Fibroblast of the conjunctiva (primary cell): Measurements from ENCODE around the gene WIPF3.

Experiments used
- DNase-seq: peaks from one replicate; pipeline ENCODE4 v3.0.0-alpha.2; 2010; ENCODE audit warnings: low read depth

Gene WIPF3

DNA sequence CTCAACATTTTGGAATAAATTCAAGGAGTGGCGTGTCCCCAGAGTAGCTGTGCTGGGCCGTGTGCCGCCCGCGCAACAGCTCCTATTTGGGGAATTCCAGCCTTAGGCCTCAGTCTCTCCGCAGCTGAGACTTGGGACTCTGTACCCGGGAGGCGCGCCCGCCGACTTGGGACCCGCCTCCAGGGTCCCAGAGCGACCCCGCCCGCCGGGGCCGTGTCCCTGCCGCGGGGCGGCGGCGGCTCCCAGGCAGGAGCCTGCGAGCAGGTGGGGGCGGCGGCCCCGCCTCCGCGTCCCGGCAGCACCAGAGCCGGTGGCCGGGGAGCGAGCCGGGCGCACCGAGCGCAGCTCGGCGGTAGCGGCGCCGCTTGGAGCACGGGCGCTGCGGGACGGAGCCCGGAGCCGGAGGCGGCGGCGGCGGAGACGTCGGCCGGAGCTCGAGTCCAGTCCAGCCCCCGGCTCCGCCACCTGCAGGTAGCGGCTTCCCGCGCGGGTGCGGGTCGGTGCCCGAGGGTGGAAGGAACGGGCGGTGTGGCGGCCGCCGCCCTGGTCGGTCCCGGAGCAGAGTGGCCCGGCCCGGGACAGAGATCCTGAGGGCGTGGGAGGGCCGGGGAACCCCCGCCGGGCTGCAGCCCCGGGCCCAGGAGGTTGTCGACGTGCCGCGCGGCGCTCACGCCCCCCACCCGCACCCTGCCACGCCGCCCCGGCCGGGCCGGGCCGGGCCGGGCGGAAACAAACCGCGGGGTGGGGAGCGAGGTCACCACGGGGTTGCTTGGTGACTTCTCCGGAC lies at the start of gene WIPF3:
TSS of gene WIPF3 (plus strand) at position 301 of the 787 bp plus-strand sequence. CDS start 28,217 bp downstream, outside the sequence.
- no peak for DNase-seq

GRCh38 chr7:29763266-29763665 lies 43.0 kb upstream of the WIPF3 start:
- DNase-seq, result no peak

DNA sequence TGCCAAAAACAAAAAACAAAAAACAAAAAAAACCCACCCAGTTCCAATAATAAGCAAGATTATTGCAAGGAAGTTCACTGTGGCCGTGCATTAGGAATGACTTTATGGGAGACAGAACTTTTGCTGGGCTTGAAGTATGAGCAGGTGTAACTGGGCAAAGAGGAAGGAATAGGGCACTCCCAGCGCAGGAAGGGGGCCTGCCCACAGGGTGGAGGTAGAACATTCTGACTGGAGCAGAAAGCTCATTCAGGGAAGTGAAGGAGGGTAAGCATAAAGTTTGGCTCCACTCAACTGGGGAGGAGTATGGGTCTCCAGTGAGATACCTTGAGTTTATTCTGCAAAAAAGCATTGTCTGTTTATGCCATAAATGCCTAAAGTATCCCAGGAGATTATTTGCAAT lies 42.1 kb upstream of the WIPF3 start:
- no peak for DNase-seq

GRCh38 chr7:29765490-29765889 lies 40.8 kb upstream of the WIPF3 start:
- DNase-seq, result no peak

- no peak for DNase-seq
Measured at GRCh38 chr7:29770371-29770770, 35.9 kb upstream of the WIPF3 start.

DNA sequence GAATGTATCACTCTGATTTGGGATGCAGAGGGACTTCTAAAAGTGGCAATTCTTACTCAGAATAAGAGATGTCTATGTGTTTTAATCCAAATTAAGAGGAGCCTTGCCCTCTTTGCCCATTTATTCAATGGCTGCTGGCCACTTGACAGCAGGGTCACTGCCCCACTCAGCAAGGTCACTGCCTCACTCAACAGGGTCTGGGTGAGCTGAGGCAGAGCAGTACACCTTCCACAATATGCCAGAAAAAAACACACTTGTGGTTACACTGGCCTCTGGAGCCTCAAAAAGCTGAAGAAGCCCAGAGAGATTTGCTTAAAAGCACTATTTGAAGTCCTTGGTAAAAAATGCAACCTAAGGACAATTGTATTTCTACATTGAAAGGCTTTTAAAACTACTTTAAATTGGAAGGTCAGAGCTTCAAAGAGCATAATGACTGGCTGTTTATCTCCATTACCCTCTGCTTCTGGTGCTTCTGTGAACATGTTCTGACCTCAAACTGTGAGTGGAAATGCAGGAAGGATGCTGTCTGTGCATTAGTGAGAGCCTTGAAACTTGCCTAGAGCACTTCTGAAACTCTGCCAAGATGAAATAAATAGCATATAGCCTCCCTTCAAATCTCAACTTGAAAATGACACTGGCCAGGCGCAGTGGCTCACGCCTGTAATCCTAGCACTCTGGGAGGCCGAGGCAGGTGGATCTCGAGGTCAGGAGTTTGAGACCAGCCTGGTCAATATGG lies 35.1 kb upstream of the WIPF3 start:
- no peak for DNase-seq

- no peak for DNase-seq
Measured at GRCh38 chr7:29779017-29779416, 27.3 kb upstream of the WIPF3 start.

- no peak for DNase-seq
Measured at GRCh38 chr7:29780346-29780745, 26.0 kb upstream of the WIPF3 start.

- no peak for DNase-seq
Measured at GRCh38 chr7:29783671-29784070, 22.6 kb upstream of the WIPF3 start.

- DNase-seq, result no peak
Measured at GRCh38 chr7:29793507-29793906, 12.8 kb upstream of the WIPF3 start.

- DNase-seq, result no peak
Measured at GRCh38 chr7:29794959-29795629, 11.2 kb upstream of the WIPF3 start.

DNA sequence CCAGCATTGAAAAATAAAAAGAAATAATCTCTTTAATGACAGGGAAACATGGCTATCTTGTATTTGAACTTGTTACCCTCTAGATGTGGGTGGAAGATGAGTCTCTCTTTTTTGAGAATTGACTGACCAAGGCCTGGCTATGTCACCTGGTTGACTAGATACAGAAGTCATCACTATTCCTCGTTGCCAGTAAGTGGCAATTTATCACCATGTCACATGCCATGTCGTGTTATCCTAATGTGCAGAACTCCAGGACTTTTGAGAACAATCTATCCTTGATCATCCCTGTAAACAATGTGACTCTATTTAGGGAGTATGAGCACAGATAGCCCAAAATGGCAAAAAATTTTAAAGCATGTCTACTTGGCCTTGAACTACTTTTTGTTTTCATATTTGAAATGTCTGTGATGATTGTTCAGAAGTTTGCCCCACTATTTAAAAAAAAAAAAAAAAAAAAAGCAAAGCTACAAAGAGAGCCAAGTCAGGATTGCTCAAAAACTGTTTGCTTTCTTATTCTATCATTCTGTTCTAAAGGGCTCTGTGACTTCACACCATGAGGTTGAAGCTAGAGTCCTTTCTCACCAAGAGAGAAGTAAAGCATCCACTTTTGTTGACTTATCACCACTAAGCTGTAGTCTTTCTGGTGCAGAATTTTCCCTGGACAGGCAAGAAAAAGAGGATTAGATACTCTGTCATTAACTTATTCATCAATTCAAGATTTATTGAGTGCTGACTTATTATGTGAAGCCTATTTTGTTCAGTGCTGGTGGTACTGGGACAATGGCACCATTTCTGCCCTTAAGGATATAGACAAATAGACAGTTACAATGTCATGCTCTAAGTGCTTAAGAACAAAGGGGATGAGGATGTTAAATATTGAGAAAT lies 10.4 kb upstream of the WIPF3 start:
- DNase-seq, result no peak

DNA sequence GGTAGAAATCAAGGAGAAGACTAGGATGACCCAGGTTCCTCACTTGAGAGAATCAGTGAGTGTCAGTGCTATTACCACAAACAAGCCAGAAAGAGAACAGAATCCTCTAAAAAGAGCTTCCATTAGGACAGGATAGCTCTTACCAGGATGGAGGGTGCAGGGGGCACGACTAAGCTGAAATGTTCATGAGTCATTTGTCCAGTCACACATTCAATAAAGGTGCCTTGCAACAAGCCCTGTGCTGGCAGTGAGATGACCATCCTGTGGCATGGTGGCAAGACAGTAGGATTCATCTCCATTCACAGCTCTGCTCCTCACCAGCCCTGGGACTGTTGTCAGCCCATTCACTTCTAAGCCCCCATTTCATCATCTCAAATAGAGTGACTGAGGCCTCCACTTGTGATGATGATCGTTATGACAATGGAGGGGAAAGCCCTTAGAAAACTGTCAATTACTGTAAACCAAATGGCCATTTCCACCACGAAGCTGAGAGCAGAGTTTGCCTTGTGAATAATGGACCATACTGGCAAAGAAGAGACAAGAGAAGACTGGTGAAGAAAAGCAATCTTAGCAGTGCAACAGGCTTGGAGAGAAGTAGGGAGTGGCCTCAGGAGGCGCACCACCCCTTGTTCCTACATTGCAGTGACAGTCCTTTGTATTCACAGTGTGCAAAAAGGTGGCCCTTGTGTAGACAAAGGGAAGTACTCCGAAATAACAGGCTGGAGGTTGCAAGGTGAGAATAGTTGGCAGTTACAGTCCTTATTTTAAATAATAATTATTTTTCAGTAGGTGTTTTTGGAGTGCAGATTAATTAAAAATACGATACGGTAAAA lies 9.0 kb upstream of the WIPF3 start:
- DNase-seq, result no peak

DNA sequence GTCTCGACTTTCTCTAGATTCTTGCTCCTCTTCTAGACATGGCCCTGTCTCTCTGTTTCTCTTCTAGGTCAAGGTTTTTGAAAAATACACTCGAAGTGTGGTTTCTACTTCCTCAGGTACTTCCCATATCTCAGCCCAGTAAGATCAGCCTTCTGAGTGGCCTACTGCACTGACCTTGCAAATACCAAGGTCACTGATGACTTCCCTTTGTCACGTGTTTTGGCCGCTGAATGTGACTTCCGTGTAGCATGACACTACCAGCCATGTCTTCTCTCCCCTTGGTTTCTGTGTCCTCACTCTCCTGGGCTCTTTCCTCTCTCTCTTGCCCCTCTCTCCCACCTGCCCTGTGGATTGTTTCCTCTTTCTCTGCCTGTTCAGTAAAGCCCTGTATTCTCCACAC lies 7.9 kb upstream of the WIPF3 start:
- DNase-seq, result no peak

DNA sequence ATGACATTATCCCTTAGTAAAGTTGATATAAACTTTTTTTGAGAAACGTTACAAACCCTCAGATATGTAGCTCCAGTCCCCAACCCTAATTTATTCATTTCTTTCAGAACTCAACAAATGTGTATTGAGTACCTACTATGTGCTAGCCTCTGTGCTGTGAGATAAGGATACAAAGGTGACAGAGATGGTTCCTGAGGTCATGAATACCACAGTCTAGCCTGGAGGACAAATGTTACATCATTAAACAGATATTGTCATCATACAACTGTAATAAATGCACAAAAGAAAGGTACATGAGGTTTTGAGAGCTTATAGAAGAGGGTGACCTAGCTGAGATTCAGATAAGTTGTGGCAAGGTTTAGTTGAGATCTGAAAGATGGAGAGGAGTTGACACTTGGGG lies 4.4 kb upstream of the WIPF3 start:
- no peak for DNase-seq

DNA sequence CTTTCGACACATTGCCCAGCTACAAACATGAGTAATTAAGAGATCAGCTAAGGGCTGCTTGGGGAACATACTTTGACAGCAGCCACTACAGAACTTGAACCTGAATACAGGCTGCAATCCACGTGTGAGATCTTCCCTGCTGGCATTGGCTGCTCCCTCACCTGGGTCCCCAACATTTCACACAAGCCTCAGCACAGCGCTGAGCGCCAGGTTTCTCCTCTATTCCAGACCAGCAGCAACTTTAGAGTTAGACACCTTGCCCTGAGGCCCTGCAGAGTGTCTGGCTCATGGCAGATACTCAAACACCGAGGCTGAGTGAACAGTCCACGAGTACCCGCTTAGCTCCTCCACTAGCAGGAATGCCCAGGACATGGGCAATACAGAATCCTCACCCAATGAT lies 1.3 kb upstream of the WIPF3 start:
- no peak for DNase-seq

DNA sequence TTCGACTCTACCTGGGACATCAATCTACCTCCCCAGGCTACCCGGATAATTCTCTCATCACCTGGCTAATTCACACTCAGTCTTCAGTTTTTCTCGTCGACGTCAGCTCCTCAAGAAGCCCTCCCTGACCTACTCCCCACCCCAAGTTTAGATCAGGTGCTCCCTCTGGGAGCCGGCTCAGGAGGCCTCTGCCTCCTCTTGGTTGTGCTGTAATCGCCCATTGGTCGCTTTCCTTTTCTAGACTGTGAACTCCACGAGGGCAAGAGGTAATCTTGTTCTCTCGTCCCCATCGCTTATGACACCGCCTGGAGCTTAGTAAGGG lies 461 bp upstream of the WIPF3 start:
- DNase-seq, result no peak

DNA sequence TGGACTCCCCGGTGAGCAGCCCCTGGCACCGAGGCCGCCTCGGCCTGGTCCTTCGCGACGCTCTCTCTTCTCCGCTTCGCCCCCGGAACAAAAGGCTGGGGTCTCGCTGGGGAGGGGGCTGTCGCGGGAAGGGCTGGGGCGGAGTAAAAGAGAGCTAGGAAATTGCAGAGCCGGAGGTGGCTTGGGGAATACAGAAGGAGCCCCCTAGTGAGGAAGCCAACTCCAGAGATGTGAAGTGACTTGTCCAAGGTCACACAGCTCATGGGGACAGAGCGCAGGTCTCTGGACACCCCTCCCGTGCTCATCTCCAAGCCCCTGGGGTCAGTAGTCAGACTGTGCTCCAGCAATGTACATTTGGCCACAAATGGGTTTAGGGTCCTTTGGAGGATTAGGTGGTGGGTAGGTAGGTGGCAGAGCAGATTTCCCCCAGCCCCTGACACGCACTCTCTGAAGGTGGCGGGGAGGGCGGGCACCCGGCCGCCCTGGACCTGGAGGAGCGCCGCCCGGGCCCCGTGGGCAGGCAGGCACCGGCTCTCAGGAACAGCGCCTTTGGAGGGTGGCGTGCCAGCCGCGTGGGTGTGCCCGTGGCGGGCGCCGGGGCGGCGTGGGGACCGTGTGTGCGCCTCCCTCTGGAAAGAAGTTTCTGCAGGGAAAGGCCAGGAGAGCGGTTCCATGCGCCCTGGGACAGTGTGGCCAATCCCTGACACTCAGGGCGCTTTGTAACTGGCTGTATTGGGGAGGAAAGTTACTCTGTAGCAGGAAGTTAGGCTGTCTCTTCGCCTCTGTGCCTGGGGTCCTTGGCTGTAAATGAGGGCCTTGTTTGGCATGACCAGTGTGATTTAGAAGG lies 910 bp downstream of the WIPF3 start:
- DNase-seq, result no peak

DNA sequence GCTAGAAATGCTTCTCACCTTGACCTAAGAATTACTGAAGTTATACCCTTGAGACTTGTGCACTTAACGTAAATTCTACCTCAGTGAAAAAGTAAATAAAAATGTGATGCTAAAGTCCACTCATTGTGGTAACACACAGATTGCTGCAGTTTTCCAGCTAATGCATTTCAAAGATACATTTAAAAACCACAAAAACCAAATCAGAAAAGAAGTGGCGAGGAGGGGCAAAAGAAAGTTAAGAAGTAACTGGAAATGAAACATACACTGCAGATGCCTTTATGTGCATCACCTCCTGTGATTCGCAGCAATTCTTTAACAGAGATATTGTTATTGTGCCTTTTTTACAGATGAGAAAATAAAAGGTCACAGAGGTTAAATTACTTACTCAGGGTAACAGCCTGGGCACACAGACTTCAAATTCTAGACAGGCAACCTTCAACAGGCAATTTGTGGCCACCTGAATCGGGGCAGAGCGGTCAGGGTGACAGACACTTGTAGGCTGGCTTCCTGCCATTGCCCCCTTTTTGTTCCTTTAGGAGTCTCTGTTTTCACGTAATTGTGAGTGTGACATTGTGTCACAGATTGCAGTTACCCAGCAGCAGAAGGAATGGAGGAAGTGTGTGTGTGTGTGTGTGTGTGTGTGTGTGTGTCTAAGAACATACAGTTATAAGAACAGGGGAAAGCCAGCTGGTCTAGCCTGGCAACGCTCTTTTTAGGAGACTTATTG lies 1.9 kb downstream of the WIPF3 start:
- DNase-seq, result no peak
